Mesenchymal stem cell (in vitro differentiated cells and primary cell): ENCODE results near the gene CHD3.

ENCODE experiments used
- DNase-seq: peaks from one replicate; pipeline ENCODE4 v3.0.0-alpha.2; 2013
- H2AFZ ChIP-seq: one replicate; pipeline ENCODE4 v1.6.1; 2013; ENCODE audit warnings: low read depth, mild to moderate bottlenecking, control low read depth, inconsistent platforms, low read length, moderate library complexity
- H2AK5ac ChIP-seq: 2 replicates; pipeline ENCODE4 v1.6.1; 2013; ENCODE audit warnings: low read length, moderate library complexity, mild to moderate bottlenecking, inconsistent platforms; ENCODE audit not compliant: severe bottlenecking
- H2BK120ac ChIP-seq: one replicate; pipeline ENCODE4 v1.6.1; 2013; ENCODE audit warnings: low read depth, mild to moderate bottlenecking, inconsistent platforms, low read length, moderate library complexity
- H2BK12ac ChIP-seq, 2 experiments: one replicate each; pipeline ENCODE4 v1.6.1; 2013; ENCODE audit warnings: inconsistent platforms in 2 of 2, low read length in 2 of 2, mild to moderate bottlenecking in 2 of 2, moderate library complexity in 2 of 2, control low read depth in 1 of 2
- H2BK15ac ChIP-seq: one replicate; pipeline ENCODE4 v1.6.1; 2013; ENCODE audit warnings: mild to moderate bottlenecking, low read depth, inconsistent platforms; ENCODE audit not compliant: poor library complexity, severe bottlenecking
- H2BK5ac ChIP-seq: 2 replicates; pipeline ENCODE4 v1.6.1; 2013; ENCODE audit warnings: low read depth, mild to moderate bottlenecking, low read length, control low read depth, inconsistent platforms; ENCODE audit not compliant: poor library complexity, severe bottlenecking
- H3K14ac ChIP-seq, 2 experiments: one replicate each; pipeline ENCODE4 v1.6.1; 2013; ENCODE audit warnings: inconsistent platforms in 2 of 2, low read length in 2 of 2, control low read depth in 1 of 2, mild to moderate bottlenecking in 1 of 2, moderate library complexity in 1 of 2
- H3K18ac ChIP-seq, 2 experiments: one replicate each; pipeline ENCODE4 v1.6.1; 2013; ENCODE audit warnings: inconsistent platforms in 2 of 2, low read length in 2 of 2, control low read depth in 1 of 2, low read depth in 1 of 2, mild to moderate bottlenecking in 1 of 2
- H3K23ac ChIP-seq, 2 experiments: one replicate each; pipeline ENCODE4 v1.6.1; 2013; ENCODE audit warnings: inconsistent platforms in 2 of 2, low read length in 2 of 2, mild to moderate bottlenecking in 2 of 2, moderate library complexity in 2 of 2, control low read depth in 1 of 2
- H3K27ac ChIP-seq: 2 replicates; pipeline ENCODE4 v1.5.1; 2013; ENCODE audit warnings: mild to moderate bottlenecking, moderate library complexity, low read length, control low read depth, inconsistent platforms; ENCODE audit not compliant: poor library complexity, severe bottlenecking
- H3K27me3 ChIP-seq, 2 experiments: 2 replicates each; pipeline versions ENCODE4 v1.6.1 to v1.7.0; 2013; ENCODE audit warnings: low read length in 2 of 2, mild to moderate bottlenecking in 2 of 2, moderate library complexity in 2 of 2, control low read depth in 1 of 2, inconsistent platforms in 1 of 2; ENCODE audit not compliant: control insufficient read depth in 1 of 2, insufficient read depth in 1 of 2
- H3K36me3 ChIP-seq, 2 experiments: 2 replicates each; pipeline versions ENCODE4 v1.6.1 to v1.7.0; 2013; ENCODE audit warnings: low read length in 2 of 2, control low read depth in 1 of 2, inconsistent platforms in 1 of 2, low read depth in 1 of 2, mild to moderate bottlenecking in 1 of 2; ENCODE audit not compliant: insufficient read depth in 2 of 2, control insufficient read depth in 1 of 2
- H3K4ac ChIP-seq, 2 experiments: one replicate each; pipeline ENCODE4 v1.6.1; 2013; ENCODE audit warnings: inconsistent platforms in 2 of 2, low read length in 2 of 2, mild to moderate bottlenecking in 2 of 2, moderate library complexity in 2 of 2, control low read depth in 1 of 2, low read depth in 1 of 2
- H3K4me1 ChIP-seq: 2 replicates; pipeline ENCODE4 v1.6.1; 2013; ENCODE audit warnings: low read depth, low read length, control low read depth; ENCODE audit not compliant: control insufficient read depth, insufficient read depth
- H3K4me2 ChIP-seq: 2 replicates; pipeline ENCODE4 v1.6.1; 2013; ENCODE audit warnings: low read length, mild to moderate bottlenecking, inconsistent platforms; ENCODE audit not compliant: poor library complexity, severe bottlenecking
- H3K4me3 ChIP-seq, 2 experiments: 2 replicates each; pipeline versions ENCODE4 v1.5.1 to v1.7.0; 2013; ENCODE audit warnings: low read length in 2 of 2, mild to moderate bottlenecking in 2 of 2, control low read depth in 1 of 2, low read depth in 1 of 2; ENCODE audit not compliant: insufficient read depth in 1 of 2
- H3K79me1 ChIP-seq: replicated peaks from 2 replicates; pipeline ENCODE4 v1.6.1; 2013; ENCODE audit warnings: mild to moderate bottlenecking, control low read depth, low read length, inconsistent platforms; ENCODE audit not compliant: poor library complexity, severe bottlenecking
- H3K9ac ChIP-seq: 2 replicates; pipeline ENCODE4 v1.7.0; 2013; ENCODE audit warnings: mild to moderate bottlenecking, low read length, moderate library complexity
- H3K9me3 ChIP-seq: 2 replicates; pipeline ENCODE4 v1.7.0; 2013; ENCODE audit warnings: mild to moderate bottlenecking, low read length; ENCODE audit not compliant: control insufficient read depth
- H4K8ac ChIP-seq: one replicate; pipeline ENCODE4 v1.6.1; 2013; ENCODE audit warnings: inconsistent platforms, mild to moderate bottlenecking, low read length, moderate library complexity
- H4K91ac ChIP-seq: one replicate; pipeline ENCODE4 v1.6.1; 2013; ENCODE audit warnings: mild to moderate bottlenecking, low read length, inconsistent platforms
- WGBS: methylation state at CpG from one replicate; pipeline ENCODE4 v1.1.7; 2013; ENCODE audit warnings: mixed read lengths; 5-methylcytosine and 5-hydroxymethylcytosine counted together

CHD3 gene

DNA sequence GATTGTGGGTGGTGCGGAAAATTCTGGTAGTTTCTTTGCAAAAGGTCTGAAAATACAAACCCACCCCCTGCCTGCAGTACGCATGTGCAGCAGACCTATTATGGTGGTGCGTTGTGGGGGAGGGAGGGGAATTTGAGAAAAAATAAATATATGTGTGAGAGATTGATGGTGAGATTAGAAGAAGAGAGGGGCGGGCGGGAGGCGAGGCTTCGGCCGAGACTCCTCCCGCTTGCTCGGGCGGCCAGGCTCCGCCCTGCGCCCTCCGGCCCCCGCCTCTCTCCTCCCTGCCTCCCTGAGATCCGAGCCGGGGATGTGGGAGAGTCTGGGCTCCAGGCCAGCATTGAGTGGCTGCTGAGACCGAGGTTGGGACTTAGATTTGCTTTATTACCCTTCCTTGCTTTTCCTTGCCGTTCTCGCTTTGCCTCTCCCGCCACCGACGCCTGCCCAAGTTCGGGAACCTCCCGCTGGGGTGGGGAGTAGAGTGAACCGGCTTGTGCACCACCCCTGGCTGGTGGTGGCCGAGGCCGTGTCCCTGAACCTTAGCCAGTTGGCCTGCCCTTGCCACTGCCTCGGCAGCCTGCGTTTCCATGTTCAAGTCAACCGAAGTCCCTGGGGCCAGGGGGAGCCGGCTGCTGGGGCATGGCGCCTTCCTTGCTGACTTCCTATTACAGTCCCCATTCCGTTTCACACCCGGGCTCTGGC lies 956 bp upstream of the CHD3 start:
- H3K9ac ChIP-seq, result peak overlapping the region; percentile 91
- peak overlapping the region; percentile 71 for H2AK5ac ChIP-seq
- peak overlapping the region; percentile 92 for H4K8ac ChIP-seq
- peak overlapping the region; percentile 94 for H3K4me2 ChIP-seq
- peaks cover 20% of the 10 kb centered on the region for H3K4me1 ChIP-seq
- H4K91ac ChIP-seq, result peak overlapping the region; percentile 97
- peak overlapping the region; percentile 94 for H2BK120ac ChIP-seq
- H2BK12ac ChIP-seq, result peak overlapping the region; percentile 94 to 95
- peak overlapping the region in 1 of 2 experiments; percentile 99 for H3K14ac ChIP-seq
- H2BK15ac ChIP-seq, result peak overlapping the region; percentile 94
- peak overlapping the region; percentile 59 for H2BK5ac ChIP-seq
- peak overlapping the region; percentile 70 for H2AFZ ChIP-seq
- peak overlapping the region; percentile 96 for H3K27ac ChIP-seq
- H3K4me3 ChIP-seq, result peak overlapping the region; percentile 55 to 94
- DNase-seq, result peak; percentile 97
- H3K27me3 ChIP-seq, result no peaks in the 10 kb centered on the region
- peak overlapping the region in 1 of 2 experiments; percentile 79 for H3K23ac ChIP-seq
- WGBS, result 1% methylated on average over 24 of the region's 35 CpGs
- no peaks in the 10 kb centered on the region for H3K9me3 ChIP-seq
- peak overlapping the region; percentile 96 to 98 for H3K18ac ChIP-seq
- peaks cover 16% of the 10 kb centered on the region for H3K79me1 ChIP-seq
- H3K4ac ChIP-seq, result peak overlapping the region; percentile 85 to 90
- peaks cover 20 to 22% of the 10 kb centered on the region in 2 experiments for H3K36me3 ChIP-seq

DNA sequence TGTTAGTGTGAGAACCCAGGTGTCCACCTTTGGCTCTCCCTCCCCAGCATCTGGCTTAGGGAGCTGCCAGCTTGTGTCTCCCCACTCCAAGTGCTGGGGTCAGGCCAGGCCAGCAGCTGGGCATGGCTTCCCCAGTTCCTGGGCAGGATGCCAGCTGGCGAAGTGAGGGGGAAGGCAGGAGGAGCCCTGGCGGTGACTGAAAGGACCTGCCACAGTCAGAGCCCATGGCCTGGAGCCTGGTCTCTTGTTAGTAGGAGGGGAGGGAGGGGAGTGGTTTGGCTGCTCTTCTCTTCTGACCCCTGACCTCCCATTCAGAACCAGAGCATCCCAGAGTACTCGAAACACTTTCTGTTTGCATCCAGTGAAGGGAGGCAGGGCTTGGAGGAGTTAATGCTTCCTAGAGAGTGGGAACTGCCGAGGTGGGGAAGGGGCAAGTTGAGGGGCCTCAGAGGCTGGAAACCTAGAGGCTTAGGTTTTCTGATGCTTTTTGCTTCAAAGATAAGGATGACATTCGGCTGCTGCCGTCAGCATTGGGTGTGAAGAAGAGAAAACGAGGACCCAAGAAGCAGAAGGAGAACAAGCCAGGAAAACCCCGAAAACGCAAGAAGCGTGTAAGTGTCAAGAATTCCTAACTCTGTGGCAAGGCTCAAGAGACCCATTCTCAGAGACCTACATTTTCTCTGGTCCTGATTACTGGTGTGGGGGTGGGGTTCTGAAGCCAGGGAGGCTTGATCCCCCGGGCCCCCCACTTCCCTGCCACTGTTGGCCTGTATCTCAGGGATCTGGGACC lies 772 bp downstream of the CHD3 start:
- H3K18ac ChIP-seq, result peak overlapping the region in 1 of 2 experiments; percentile 83
- peaks cover 20% of the 10 kb centered on the region for H3K4me1 ChIP-seq
- no peak overlapping the region for H3K23ac ChIP-seq
- H2BK12ac ChIP-seq, result peak overlapping the region; percentile 50 to 71
- 48% methylated on average over 11 of the region's 11 CpGs for WGBS
- peak overlapping the region; percentile 96 for H3K27ac ChIP-seq
- no peak overlapping the region for H2BK120ac ChIP-seq
- peak overlapping the region; percentile 92 for H3K4me2 ChIP-seq
- peaks cover 36% of the 10 kb centered on the region in 2 experiments for H3K36me3 ChIP-seq
- H3K4me3 ChIP-seq, result peak overlapping the region in 1 of 2 experiments; percentile 94
- H2AK5ac ChIP-seq, result peak overlapping the region; percentile 14
- H3K9me3 ChIP-seq, result no peaks in the 10 kb centered on the region
- no peak overlapping the region for H4K8ac ChIP-seq
- H3K79me1 ChIP-seq, result peaks cover 31% of the 10 kb centered on the region
- H2AFZ ChIP-seq, result no peak overlapping the region
- no peak overlapping the region for H2BK15ac ChIP-seq
- H2BK5ac ChIP-seq, result peak overlapping the region; percentile 22
- peak overlapping the region in 1 of 2 experiments; percentile 4 for H3K14ac ChIP-seq
- H3K9ac ChIP-seq, result peak overlapping the region; percentile 88
- peak; percentile 94 for DNase-seq
- peak overlapping the region; percentile 73 for H4K91ac ChIP-seq
- H3K4ac ChIP-seq, result peak overlapping the region in 1 of 2 experiments; percentile 90
- H3K27me3 ChIP-seq, result no peaks in the 10 kb centered on the region

DNA sequence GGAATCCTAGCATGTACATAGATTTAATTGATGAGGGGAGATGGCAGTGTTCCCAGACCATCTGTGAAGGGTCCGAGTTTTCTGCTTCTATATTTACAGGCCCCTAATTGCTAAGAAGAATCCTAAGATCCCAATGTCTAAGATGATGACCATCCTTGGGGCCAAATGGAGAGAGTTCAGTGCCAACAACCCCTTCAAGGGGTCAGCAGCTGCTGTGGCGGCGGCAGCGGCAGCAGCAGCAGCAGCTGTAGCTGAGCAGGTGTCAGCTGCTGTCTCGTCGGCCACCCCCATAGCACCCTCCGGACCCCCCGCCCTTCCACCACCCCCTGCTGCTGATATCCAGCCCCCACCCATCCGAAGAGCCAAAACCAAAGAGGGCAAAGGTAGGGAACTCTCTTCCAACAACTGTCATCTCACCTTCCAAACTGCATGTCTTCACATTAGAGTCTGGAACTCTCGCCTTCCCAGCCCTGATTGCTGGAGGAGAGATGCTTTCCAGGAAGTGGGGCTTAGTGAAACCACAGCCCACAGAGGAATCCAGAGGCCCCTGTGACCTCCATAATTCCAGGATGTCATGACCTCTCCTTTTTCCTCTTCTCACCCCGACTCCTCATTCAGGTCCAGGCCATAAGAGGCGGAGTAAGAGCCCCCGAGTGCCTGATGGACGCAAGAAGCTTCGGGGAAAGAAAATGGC lies 4.7 kb downstream of the CHD3 start:
- 95% methylated on average over 11 of the region's 15 CpGs for WGBS
- no peak overlapping the region for H3K9ac ChIP-seq

More for the DNA sequence above, 4.7 kb downstream of the CHD3 start:
- H2BK120ac ChIP-seq, result no peak overlapping the region
- no peak overlapping the region for H2BK12ac ChIP-seq
- H3K4me1 ChIP-seq, result peaks cover 11% of the 10 kb centered on the region
- no peak overlapping the region for H3K18ac ChIP-seq
- H3K27ac ChIP-seq, result no peak overlapping the region
- no peak overlapping the region for H2BK5ac ChIP-seq
- H3K79me1 ChIP-seq, result peaks cover 50% of the 10 kb centered on the region
- H3K27me3 ChIP-seq, result no peaks in the 10 kb centered on the region
- H3K4me3 ChIP-seq, result no peak overlapping the region
- no peak overlapping the region for H2BK15ac ChIP-seq
- H3K9me3 ChIP-seq, result no peaks in the 10 kb centered on the region
- H4K91ac ChIP-seq, result no peak overlapping the region
- H3K23ac ChIP-seq, result no peak overlapping the region
- H4K8ac ChIP-seq, result no peak overlapping the region
- H2AFZ ChIP-seq, result no peak overlapping the region
- no peak overlapping the region for H2AK5ac ChIP-seq
- peaks cover 63 to 68% of the 10 kb centered on the region in 2 experiments for H3K36me3 ChIP-seq
- no peak for DNase-seq
- H3K4ac ChIP-seq, result no peak overlapping the region
- no peak overlapping the region for H3K4me2 ChIP-seq
- H3K14ac ChIP-seq, result no peak overlapping the region
